ENCODE results near the gene DISP3. TPM values are rescaled to one million over a fixed set of nuclear protein-coding genes. Genes with fewer than 3 reads are reported as not detected.

DISP3 gene
- total and polyA plus RNA-seq, 11 donors, result 0.03 to 0.45 (median 0.12) TPM; not detected in 5

DNA sequence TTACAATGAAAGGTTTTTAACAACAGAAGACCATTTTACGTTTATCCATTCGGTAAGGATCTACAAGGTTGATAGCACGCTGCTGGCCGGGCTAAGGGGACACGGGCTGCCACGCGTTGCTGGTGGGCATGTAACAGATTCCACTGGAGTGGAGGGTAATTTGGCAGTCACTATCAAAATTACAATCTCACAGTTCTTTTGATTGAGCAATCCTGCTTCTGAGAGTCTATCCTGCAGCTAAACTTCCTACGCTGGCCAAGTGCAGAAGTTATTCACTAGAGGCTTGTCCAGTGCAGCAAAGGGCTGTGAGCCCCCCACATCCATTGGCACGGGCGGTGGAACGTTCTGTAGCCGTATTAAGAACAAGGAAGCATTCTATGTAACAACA lies 61.8 kb downstream of the DISP3 start:
- no peak for TF ChIP-seq POLR2A (IDR thresholded peaks at IDR 0.05)
- TF ChIP-seq, protein P1, sequence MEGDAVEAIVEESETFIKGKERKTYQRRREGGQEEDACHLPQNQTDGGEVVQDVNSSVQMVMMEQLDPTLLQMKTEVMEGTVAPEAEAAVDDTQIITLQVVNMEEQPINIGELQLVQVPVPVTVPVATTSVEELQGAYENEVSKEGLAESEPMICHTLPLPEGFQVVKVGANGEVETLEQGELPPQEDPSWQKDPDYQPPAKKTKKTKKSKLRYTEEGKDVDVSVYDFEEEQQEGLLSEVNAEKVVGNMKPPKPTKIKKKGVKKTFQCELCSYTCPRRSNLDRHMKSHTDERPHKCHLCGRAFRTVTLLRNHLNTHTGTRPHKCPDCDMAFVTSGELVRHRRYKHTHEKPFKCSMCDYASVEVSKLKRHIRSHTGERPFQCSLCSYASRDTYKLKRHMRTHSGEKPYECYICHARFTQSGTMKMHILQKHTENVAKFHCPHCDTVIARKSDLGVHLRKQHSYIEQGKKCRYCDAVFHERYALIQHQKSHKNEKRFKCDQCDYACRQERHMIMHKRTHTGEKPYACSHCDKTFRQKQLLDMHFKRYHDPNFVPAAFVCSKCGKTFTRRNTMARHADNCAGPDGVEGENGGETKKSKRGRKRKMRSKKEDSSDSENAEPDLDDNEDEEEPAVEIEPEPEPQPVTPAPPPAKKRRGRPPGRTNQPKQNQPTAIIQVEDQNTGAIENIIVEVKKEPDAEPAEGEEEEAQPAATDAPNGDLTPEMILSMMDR (IDR thresholded peaks at IDR 0.05), result no peak
- H3K27ac ChIP-seq, result no peak overlapping the region
- no peaks in the 10 kb centered on the region for H3K9me3 ChIP-seq
- H3K4me1 ChIP-seq, result no peaks in the 10 kb centered on the region
- peak in 1 of 5 donors; percentile 6 for DNase-seq
- no peak for ATAC-seq
- intact Hi-C loops (cut with DNase I), result no loop called here
- H3K4me3 ChIP-seq, result no peak overlapping the region
- 70 to 88% (median 83%) methylated on average over 12 of the region's 12 CpGs for WGBS, 4 donors
- no peaks in the 10 kb centered on the region for H3K36me3 ChIP-seq
- H3K27me3 ChIP-seq, result peaks cover 0 to 63% (median 3%) of the 10 kb centered on the region in 9 donors

GRCh38 chr1:11541236-11541635 lies 62.3 kb downstream of the DISP3 start:
- ATAC-seq, result no peak
- H3K9me3 ChIP-seq, result no peaks in the 10 kb centered on the region
- DNase-seq, result no peak
- H3K4me3 ChIP-seq, result no peak overlapping the region
- H3K27me3 ChIP-seq, result peaks cover 0 to 63% (median 3%) of the 10 kb centered on the region in 9 donors
- WGBS, 4 donors, result 80 to 88% (median 82%) methylated on average over 6 to 7 of the region's 7 CpGs
- no peaks in the 10 kb centered on the region for H3K36me3 ChIP-seq
- intact Hi-C loops (cut with DNase I), result no loop called here
- TF ChIP-seq POLR2A (IDR thresholded peaks at IDR 0.05), result no peak
- TF ChIP-seq, protein P1 (IDR thresholded peaks at IDR 0.05), result no peak
- H3K4me1 ChIP-seq, result no peaks in the 10 kb centered on the region
- no peak overlapping the region for H3K27ac ChIP-seq

DNA sequence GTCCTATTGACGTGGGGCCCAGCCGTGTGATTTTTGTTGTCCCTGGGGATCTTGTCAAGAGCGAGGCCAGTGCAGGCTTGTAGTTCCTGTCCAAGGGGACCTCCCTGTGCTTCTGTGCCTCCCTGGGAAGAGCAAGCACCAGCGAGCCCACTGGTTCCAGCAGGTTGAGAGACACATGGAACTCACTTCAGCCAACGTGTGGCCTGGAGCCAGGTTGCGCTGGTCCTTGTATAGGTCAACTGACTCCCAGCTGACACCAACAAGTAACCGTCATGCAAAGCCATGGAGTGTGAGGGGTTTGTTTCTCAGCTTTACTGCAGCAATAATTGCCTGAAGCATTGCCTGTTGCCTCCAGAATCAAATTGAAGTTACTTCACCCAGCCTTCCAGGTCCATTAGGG lies 63.0 kb downstream of the DISP3 start:
- TF ChIP-seq POLR2A (IDR thresholded peaks at IDR 0.05), result no peak
- TF ChIP-seq, protein P1 (IDR thresholded peaks at IDR 0.05), result no peak
- H3K27me3 ChIP-seq, result peaks cover 0 to 57% (median 3%) of the 10 kb centered on the region in 9 donors
- DNase-seq (no peak), ATAC-seq (no peak)
- intact Hi-C loops (cut with DNase I), result no loop called here
- no peaks in the 10 kb centered on the region for H3K9me3 ChIP-seq
- H3K27ac ChIP-seq, result no peak overlapping the region
- no peaks in the 10 kb centered on the region for H3K36me3 ChIP-seq
- no peaks in the 10 kb centered on the region for H3K4me1 ChIP-seq
- H3K4me3 ChIP-seq, result no peak overlapping the region
- WGBS, 4 donors, result 46 to 65% (median 56%) methylated on average over 5 to 7 of the region's 7 CpGs

DNA sequence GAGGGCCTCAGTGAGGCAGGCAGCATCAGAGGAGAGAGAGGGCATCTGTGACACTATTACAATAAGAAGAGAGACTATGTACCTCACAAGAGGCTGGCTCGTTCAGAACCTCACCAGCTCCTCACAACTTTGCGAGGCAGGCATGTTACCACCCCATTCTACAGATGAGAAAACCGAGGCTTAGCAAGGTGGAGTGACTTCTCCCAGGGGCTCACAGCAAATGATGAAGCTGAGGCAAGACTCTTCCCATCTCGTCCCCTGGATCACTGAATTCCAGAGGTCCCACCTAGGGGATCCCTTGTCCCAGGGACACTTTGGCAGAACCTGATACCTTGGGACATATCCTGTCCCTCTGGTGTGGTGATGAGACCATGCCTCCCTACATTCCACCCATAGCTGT lies 64.4 kb downstream of the DISP3 start:
- DNase-seq (peak in 1 of 5 donors; percentile 7), ATAC-seq (no peak)
- no peaks in the 10 kb centered on the region for H3K9me3 ChIP-seq
- H3K27ac ChIP-seq, result no peak overlapping the region
- TF ChIP-seq, protein P1 (IDR thresholded peaks at IDR 0.05), result no peak
- TF ChIP-seq POLR2A (IDR thresholded peaks at IDR 0.05), result no peak
- H3K27me3 ChIP-seq, result peaks cover 0 to 44% (median 3%) of the 10 kb centered on the region in 9 donors
- H3K4me1 ChIP-seq, result no peaks in the 10 kb centered on the region
- no peaks in the 10 kb centered on the region for H3K36me3 ChIP-seq
- 66 to 77% (median 75%) methylated on average over 3 to 4 of the region's 4 CpGs for WGBS, 4 donors
- intact Hi-C loops (cut with DNase I), result no loop called here
- no peak overlapping the region for H3K4me3 ChIP-seq
